PC-3 (cell line): ENCODE results near the gene SIPA1. TPM values are rescaled to one million over a fixed set of nuclear protein-coding genes. Genes with fewer than 3 reads are reported as not detected.

Experiments used
- ATAC-seq: fragments of 200-7000 bp; cut with Tn5 transposase; 2 replicates; pipeline ENCODE4 v1.9.1; 2020; ENCODE audit warnings: mild to moderate bottlenecking, moderate library complexity
- BruUV-seq: library from RNA; stranded (reverse); fragments of 400-500 nt; replicated peaks from 2 replicates; lab custom pipeline; 2021; lab: Mats Ljungman, UMichigan
- CTCF ChIA-PET: fragments of 300-600 bp; sonication (Branson Sonifier 250); formaldehyde crosslinking; loops from one replicate; lab custom pipeline; 2022; ENCODE audit warnings: antibody characterized with exemption; lab: Charles Lee
- POLR2A ChIA-PET: fragments of 300-600 bp; sonication (Branson Sonifier 250); formaldehyde crosslinking; loops from one replicate; lab custom pipeline; 2022; ENCODE audit warnings: antibody characterized with exemption; ENCODE audit not compliant: unreplicated experiment; lab: Charles Lee
- DNase-seq: peaks from one replicate; pipeline ENCODE4 v3.0.0-alpha.2; 2015
- H2AFZ ChIP-seq: fragments of 300-600 bp; sonication (generic); 2 replicates; pipeline ENCODE4 v1.6.0; 2016; ENCODE audit warnings: antibody characterized with exemption, low read length
- H3F3A ChIP-seq: fragments of 300-600 bp; sonication (generic); one replicate; pipeline ENCODE4 v1.6.0; 2017; ENCODE audit warnings: antibody characterized with exemption, low read length, control low read depth, mild to moderate bottlenecking; ENCODE audit not compliant: unreplicated experiment
- H3K27ac ChIP-seq: fragments of 300-600 bp; sonication (generic); 2 replicates; pipeline ENCODE4 v1.5.1; 2016; ENCODE audit warnings: mild to moderate bottlenecking, low read length
- H3K27me3 ChIP-seq: fragments of 300-600 bp; sonication (generic); 2 replicates; pipeline ENCODE4 v1.6.1; 2016; ENCODE audit warnings: low read length, mixed read lengths
- H3K36me3 ChIP-seq: fragments of 300-600 bp; sonication (generic); 2 replicates; pipeline ENCODE4 v1.6.1; 2016; ENCODE audit warnings: low read depth, mixed run types, low read length, mixed read lengths
- H3K4me1 ChIP-seq: fragments of 300-600 bp; sonication (generic); 2 replicates; pipeline ENCODE4 v1.5.1; 2016; ENCODE audit warnings: low read length; ENCODE audit not compliant: insufficient read depth
- H3K4me2 ChIP-seq: fragments of 300-600 bp; sonication (generic); 2 replicates; pipeline ENCODE4 v1.6.0; 2016; ENCODE audit warnings: low read length
- H3K4me3 ChIP-seq: fragments of 300-600 bp; sonication (generic); 2 replicates; pipeline ENCODE4 v1.5.1; 2016; ENCODE audit warnings: mild to moderate bottlenecking, low read length, mixed read lengths
- H3K79me2 ChIP-seq: fragments of 300-600 bp; sonication (generic); 2 replicates; pipeline ENCODE4 v1.6.1; 2017; ENCODE audit warnings: low read length, mixed read lengths
- H3K9ac ChIP-seq: fragments of 300-600 bp; sonication (generic); 2 replicates; pipeline ENCODE4 v1.6.0; 2016; ENCODE audit warnings: mild to moderate bottlenecking, low read length
- H3K9me2 ChIP-seq: fragments of 300-600 bp; sonication (generic); replicated peaks from 2 replicates; pipeline ENCODE4 v1.6.1; 2016; ENCODE audit warnings: mixed run types, low read length, mixed read lengths
- H3K9me3 ChIP-seq: fragments of 300-600 bp; sonication (generic); 2 replicates; pipeline ENCODE4 v1.6.1; 2016; ENCODE audit warnings: low read length, mixed read lengths
- H4K20me1 ChIP-seq: fragments of 300-600 bp; sonication (generic); 2 replicates; pipeline ENCODE4 v1.6.1; 2016; ENCODE audit warnings: low read length, mixed read lengths
- CTCF ChIP-seq: fragments of 300-600 bp; sonication (generic); conservative IDR thresholded peaks from 2 replicates; pipeline ENCODE4 v1.5.1; 2017; ENCODE audit warnings: antibody characterized with exemption, low read depth, mild to moderate bottlenecking, low read length
- EZH2 ChIP-seq: fragments of 300-600 bp; sonication (generic); IDR thresholded peaks from one replicate; pipeline ENCODE4 v1.6.1; 2017; ENCODE audit warnings: antibody characterized with exemption, mild to moderate bottlenecking, low read length; ENCODE audit not compliant: unreplicated experiment
- EZH2phosphoT487 ChIP-seq: fragments of 300-600 bp; sonication (generic); IDR thresholded peaks from 2 replicates; pipeline ENCODE4 v1.6.1; 2018; ENCODE audit warnings: mild to moderate bottlenecking, antibody characterized with exemption, low read length, borderline replicate concordance
- intact Hi-C: fragments of 100-400 bp; cut with micrococcal nuclease; formaldehyde crosslinking; loops from 2 replicates; pipeline ENCODE4 v1.9.0; 2023
- total RNA-seq: library from RNA; depleted of rRNA; stranded (reverse); fragments of >200 nt; gene quantifications from 2 replicates; pipeline ENCODE4 v1.2.3, GENCODE V29; 2014

Gene SIPA1
- total RNA-seq, 1 experiment from 2014 or later = 113 TPM

- Histone ChIP-seq H3K4me1 (peaks cover 26% of the 10 kb centered on the region), H3K36me3 (peaks cover 18% of the 10 kb centered on the region; the same call in 1 of the 2 replicates), H3F3A (no peaks in the 10 kb centered on the region), H3K79me2 (no peaks in the 10 kb centered on the region), H3K4me2 (peak overlapping the region; percentile 77), H3K27me3 (no peaks in the 10 kb centered on the region), H3K27ac (peak overlapping the region; percentile 83), H2AFZ (peak overlapping the region; percentile 75), H3K9ac (peak overlapping the region; percentile 81), H3K4me3 (peak overlapping the region; percentile 62), H4K20me1 (no peaks in the 10 kb centered on the region), H3K9me2 (no peaks in the 10 kb centered on the region), H3K9me3 (no peaks in the 10 kb centered on the region)
- POLR2A ChIA-PET = interaction anchor here (0.7 kb wide), 1 partner anchor 38 kb away, joined by 3 read pairs; no protein-coding TSS in a partner anchor
- no TSS peak for BruUV-seq
- DNase-seq (peak; percentile 95), ATAC-seq (peak; percentile 75)
- intact Hi-C loops = no loop called here
- TF ChIP-seq CTCF (no peak), EZH2phosphoT487 (no peak), EZH2 (no peak)
- CTCF ChIA-PET = interaction anchor here (0.5 kb wide), 1 partner anchor 165 kb away, joined by 9 read pairs; no protein-coding TSS in a partner anchor
Observed at GRCh38 chr11:65652511-65653228, 14.8 kb downstream of the SIPA1 start.

GRCh38 chr11:65653229-65654225 lies 15.6 kb downstream of the SIPA1 start:
- Histone ChIP-seq H3K27me3 (no peaks in the 10 kb centered on the region), H3K4me2 (peak overlapping the region; percentile 77), H3F3A (no peaks in the 10 kb centered on the region), H2AFZ (peak overlapping the region; percentile 75), H3K9ac (peak overlapping the region; percentile 81), H3K9me3 (no peaks in the 10 kb centered on the region), H3K9me2 (no peaks in the 10 kb centered on the region), H3K27ac (peak overlapping the region; percentile 83), H3K4me1 (peaks cover 26% of the 10 kb centered on the region), H3K4me3 (peak overlapping the region; percentile 62), H4K20me1 (no peaks in the 10 kb centered on the region), H3K36me3 (peaks cover 24% of the 10 kb centered on the region; the same call in 1 of the 2 replicates), H3K79me2 (no peaks in the 10 kb centered on the region)
- peak; percentile 5 for ATAC-seq
- BruUV-seq = TSS peak; percentile 65
- CTCF ChIA-PET = interaction anchor here (0.6 kb wide), 1 partner anchor 127 kb away, joined by 3 read pairs; no protein-coding TSS in a partner anchor
- no peak for DNase-seq
- POLR2A ChIA-PET = interaction anchor here (0.6 kb wide), 1 partner anchor 194 kb away, joined by 4 read pairs; no protein-coding TSS in a partner anchor
- intact Hi-C loops = no loop called here
- no peak for TF ChIP-seq EZH2
- no peak for TF ChIP-seq EZH2phosphoT487
- no peak for TF ChIP-seq CTCF
